RWPE2 (cell line): Measurements from ENCODE around the gene BBS7.

Experiments
- ATAC-seq: fragments of 200-7000 bp; cut with Tn5 transposase; 3 replicates; pipeline ENCODE4 v1.9.1; 2021; ENCODE audit warnings: low read depth
- DNase-seq: peaks from one replicate; pipeline ENCODE4 v3.0.0-alpha.2; 2020; ENCODE audit warnings: low spot score
- H3K27ac ChIP-seq: fragments of 450-650 bp; 2 replicates; pipeline ENCODE4 v1.5.1; 2017; ENCODE audit warnings: mild to moderate bottlenecking; ENCODE audit not compliant: poor library complexity, severe bottlenecking
- H3K27me3 ChIP-seq: fragments of 250-450 bp; sonication (Bioruptor Pico); 2 replicates; pipeline ENCODE4 v1.5.1; 2021; ENCODE audit warnings: mild to moderate bottlenecking, moderate library complexity; ENCODE audit not compliant: insufficient read depth, poor library complexity, severe bottlenecking
- H3K36me3 ChIP-seq: fragments of 250-450 bp; sonication (Bioruptor Pico); 2 replicates; pipeline ENCODE4 v1.5.1; 2020; ENCODE audit warnings: low read depth, mild to moderate bottlenecking, moderate library complexity
- H3K4me1 ChIP-seq: fragments of 250-450 bp; sonication (Bioruptor Pico); 2 replicates; pipeline ENCODE4 v1.5.1; 2021; ENCODE audit warnings: mild to moderate bottlenecking, moderate library complexity; ENCODE audit not compliant: insufficient read depth, poor library complexity, severe bottlenecking
- H3K4me3 ChIP-seq: fragments of 250-450 bp; sonication (Bioruptor Pico); 2 replicates; pipeline ENCODE4 v1.5.1; 2021; ENCODE audit warnings: mild to moderate bottlenecking, moderate library complexity; ENCODE audit not compliant: severe bottlenecking
- H3K9me3 ChIP-seq: fragments of 250-450 bp; sonication (Bioruptor Pico); 2 replicates; pipeline ENCODE4 v1.5.1; 2021; ENCODE audit warnings: mild to moderate bottlenecking, moderate library complexity; ENCODE audit not compliant: severe bottlenecking
- CTCF ChIP-seq: fragments of 450-650 bp; IDR thresholded peaks from one replicate; pipeline ENCODE4 v1.5.1; 2017; ENCODE audit warnings: mild to moderate bottlenecking, moderate library complexity; ENCODE audit not compliant: poor library complexity, severe bottlenecking

BBS7 gene

DNA sequence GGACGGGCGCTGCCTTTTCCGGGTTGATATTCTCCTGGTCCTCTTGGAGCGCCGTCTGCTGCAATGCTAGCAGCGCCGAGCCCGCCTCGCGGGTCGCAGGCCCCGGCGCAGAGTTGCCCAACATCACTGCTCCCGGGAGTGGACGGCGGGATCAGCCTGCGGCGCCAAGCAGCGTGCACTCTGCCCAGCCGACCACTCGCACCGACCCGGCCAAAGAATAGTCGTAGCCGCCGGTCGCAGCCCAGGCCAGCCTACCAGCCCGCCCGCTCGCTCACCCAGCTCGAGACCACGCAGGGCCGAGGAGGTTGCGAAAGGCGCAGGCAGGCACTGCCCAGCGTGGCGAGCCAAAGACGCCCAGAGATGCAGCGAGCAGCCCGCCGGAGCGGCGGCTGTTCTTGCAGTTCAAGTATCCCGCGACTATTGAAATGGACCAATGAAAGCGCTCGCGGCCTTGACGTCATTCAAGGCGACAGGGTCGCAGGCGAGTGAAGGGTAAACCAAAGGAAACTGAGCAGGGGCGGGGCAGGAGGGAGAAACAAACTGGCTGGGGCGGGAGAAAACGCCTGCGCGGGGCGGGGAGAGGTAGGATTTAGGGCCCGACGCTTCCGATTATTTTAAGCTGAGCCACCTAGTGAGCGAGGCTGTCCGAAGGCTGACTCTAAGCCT, 46.6 kb downstream of the BBS7 start, which contains the start of gene CCNA2:
Gene CCNA2 (minus strand): TSS at position 379 of the 666 bp plus-strand sequence. CDS start 255 bp downstream, at position 124.
- Histone ChIP-seq H3K27ac (peak within 1 kb of the TSS; percentile 66), H3K9me3 (no peaks in the 10 kb centered on the region), H3K36me3 (peaks cover 52% of the 10 kb centered on the region), H3K4me1 (peaks cover 19% of the 10 kb centered on the region), H3K27me3 (no peaks in the 10 kb centered on the region), H3K4me3 (peak within 1 kb of the TSS; percentile 82)
- peak; percentile 97 for DNase-seq
- no peak for TF ChIP-seq CTCF
- ATAC-seq = peak; percentile 94

GRCh38 chr4:121822796-121823504, 47.3 kb downstream of the BBS7 start:
- peak overlapping the region; percentile 66 for H3K27ac ChIP-seq
- ATAC-seq (peak; percentile 35), DNase-seq (peak; percentile 45)
- peaks cover 18% of the 10 kb centered on the region for H3K4me1 ChIP-seq
- peak overlapping the region; percentile 82 for H3K4me3 ChIP-seq
- H3K36me3 ChIP-seq = peaks cover 53% of the 10 kb centered on the region
- no peaks in the 10 kb centered on the region for H3K27me3 ChIP-seq
- H3K9me3 ChIP-seq = no peaks in the 10 kb centered on the region
- peak; percentile 32 for TF ChIP-seq CTCF

DNA sequence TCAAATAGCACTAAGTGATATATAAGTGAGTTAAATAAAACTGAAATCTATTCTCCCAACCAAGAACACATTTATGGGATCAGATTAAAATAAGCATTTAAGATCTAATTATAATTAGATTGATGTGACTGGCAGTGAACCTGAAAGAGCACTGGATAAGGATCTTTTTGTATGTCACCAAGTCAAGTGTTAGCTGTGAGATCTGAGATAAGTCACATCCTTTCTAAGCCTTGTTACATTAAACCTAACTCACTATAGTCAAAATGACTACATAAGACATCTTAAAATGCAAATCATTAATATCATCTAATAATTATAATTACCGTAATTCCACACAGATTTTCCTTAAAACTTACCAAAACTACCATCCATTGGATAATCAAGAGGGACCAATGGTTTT, 48.2 kb downstream of the BBS7 start:
- Histone ChIP-seq H3K27me3 (no peaks in the 10 kb centered on the region), H3K27ac (peak overlapping the region; percentile 66), H3K4me1 (peaks cover 14% of the 10 kb centered on the region), H3K4me3 (peak overlapping the region; percentile 82), H3K9me3 (no peaks in the 10 kb centered on the region), H3K36me3 (peaks cover 53% of the 10 kb centered on the region)
- no peak for TF ChIP-seq CTCF
- DNase-seq = no peak
- no peak for ATAC-seq

- DNase-seq (no peak), ATAC-seq (no peak)
- no peak overlapping the region for H3K4me3 ChIP-seq
- no peaks in the 10 kb centered on the region for H3K27me3 ChIP-seq
- H3K9me3 ChIP-seq = no peaks in the 10 kb centered on the region
- no peak overlapping the region for H3K27ac ChIP-seq
- TF ChIP-seq CTCF = no peak
- H3K4me1 ChIP-seq = peaks cover 12% of the 10 kb centered on the region
- peaks cover 79% of the 10 kb centered on the region for H3K36me3 ChIP-seq
These were observed 50.9 kb downstream of the BBS7 start for GRCh38 chr4:121819216-121819965.
